Measurements from ENCODE around the gene ABCC4.
"Not testable (repeated sequence)": the region's sequence is repeated elsewhere in the genome, so short reads cannot be mapped to it uniquely, and the experiment has no call there.

Gene ABCC4

DNA sequence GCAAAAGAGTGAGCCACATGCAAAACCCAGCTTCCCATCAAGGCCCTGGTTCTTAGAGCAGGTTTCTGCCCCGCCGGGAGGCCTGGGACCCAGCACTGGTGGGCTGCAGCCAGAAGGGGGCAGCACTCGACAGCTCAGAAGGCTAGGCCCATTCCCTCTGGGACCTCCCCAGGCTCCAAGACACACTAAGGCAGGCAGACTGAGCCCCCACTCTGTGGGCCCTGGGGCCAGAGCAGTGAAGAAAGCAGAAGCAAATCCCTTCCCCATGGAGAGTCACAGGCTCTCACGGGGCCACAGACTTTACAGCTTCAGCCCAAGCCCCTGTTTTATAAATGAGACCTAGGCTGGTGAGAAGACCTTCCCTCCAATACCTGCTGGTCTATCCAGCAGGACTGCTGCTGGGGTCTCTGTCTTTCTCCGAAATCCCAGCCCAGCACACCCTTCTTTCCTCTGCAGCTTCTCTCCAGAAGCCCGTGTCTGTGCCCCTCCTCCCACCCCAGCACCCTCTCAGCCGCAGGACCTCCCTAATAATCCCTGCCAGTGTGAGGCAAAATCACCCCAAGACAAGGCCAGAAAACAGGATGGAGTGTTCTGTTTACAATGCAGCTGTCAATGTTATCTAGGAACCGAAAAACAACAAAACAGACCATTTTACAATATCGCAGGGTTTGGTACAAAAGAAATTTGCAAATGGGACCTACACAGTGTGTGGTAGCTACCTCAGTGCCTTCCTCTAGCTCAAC, 109.3 kb downstream of the ABCC4 start:
- DNase-seq = peak; percentile 60

DNA sequence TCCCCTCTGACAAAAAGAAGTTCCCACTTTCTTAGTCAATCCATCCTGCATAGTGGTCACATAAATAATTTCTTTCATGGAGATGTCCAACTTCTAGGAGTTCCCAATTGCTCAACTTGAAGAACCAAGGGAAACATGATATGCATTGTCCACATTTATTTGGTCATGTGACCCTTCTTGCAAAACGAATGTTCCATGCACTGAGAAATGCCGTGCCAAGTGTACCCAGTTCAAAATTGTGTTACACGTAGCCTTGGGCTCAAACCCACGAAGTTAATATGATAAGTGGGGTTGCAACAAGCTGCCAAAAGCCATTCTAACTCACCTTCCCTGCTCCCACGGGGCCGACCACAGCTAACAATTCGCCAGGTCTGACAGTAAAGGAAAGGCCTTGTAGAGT, 113.1 kb downstream of the ABCC4 start:
- DNase-seq = no peak

DNA sequence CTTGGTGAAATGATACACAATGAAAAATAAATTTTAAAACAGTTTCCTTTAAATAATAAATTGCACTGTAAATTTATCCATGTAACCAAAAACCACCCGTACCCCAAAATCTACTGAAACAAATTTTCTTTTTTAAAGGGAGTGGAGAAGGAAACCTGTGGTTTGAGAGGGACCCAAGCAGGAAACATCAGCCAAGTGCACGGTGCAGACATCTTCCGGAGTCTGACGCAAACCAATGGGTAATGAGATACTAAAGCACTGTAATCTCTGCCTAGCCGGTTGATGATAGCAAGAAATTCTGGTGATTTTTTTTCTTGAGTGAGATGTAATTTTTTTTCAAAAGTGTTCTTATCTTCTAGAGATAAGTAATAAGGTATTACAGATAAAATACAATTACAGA, 115.4 kb downstream of the ABCC4 start:
- DNase-seq = peak; percentile 34

GRCh38 chr13:95185311-95185710, 115.9 kb downstream of the ABCC4 start:
- DNase-seq = no peak

GRCh38 chr13:95184317-95184716, 116.9 kb downstream of the ABCC4 start:
- DNase-seq = no peak

- DNase-seq = no peak
Measured at GRCh38 chr13:95182570-95183265, 118.5 kb downstream of the ABCC4 start.

GRCh38 chr13:95181586-95181985, 119.7 kb downstream of the ABCC4 start:
- no peak for DNase-seq

DNA sequence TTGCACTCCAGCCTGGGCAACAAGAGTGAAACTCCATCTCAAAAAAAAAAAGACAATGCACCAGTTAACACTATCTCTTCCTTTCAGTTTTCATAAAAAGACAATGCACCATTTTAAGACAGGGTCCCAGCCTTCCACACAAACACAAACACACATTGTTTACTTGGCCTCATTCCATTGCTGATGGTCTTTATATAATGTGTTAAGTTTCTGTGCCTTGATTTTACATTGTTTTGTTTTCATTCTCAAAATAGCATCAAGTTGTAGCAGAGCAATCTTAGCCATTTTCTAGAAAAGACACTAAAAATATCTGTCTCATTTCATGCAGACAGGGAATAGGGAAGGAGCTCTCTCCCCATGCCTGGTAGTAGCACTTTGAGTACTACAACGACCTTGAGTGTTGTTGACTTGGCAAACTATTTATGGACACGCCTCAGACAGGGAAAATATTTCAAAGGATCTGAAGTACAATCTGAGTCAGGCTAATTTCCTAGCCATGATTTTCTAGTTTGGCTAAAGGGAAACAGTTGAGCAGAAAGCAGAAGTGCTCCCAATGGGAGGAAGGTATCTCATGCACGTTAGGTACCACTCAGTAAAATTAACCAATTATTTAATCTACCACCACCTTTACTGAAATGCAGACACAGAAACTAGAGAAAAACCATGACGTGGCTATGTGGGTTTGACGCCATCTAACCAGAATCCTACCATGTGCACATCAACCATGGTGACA, 120.6 kb downstream of the ABCC4 start:
- no peak for DNase-seq

GRCh38 chr13:95176611-95177259, 124.5 kb downstream of the ABCC4 start:
- DNase-seq = no peak

DNA sequence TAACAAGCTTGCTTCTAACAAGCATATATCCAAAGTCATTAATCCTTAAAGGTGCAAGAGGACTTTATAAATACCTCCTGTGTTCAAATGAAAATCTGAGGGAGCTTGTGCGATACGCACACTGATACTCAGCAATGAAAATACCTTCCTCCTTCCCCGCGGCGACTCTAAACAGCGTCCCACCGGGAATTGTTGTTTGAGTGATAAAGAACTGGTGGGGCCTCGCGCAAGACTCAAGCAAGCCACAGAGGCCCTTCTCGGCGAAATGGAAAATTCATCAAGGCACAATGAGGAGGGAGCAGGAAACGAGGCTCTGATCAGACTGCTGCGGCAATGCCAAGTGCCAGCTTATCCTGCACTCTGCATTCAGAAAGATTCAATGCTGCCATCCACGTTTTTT, 126.7 kb downstream of the ABCC4 start:
- DNase-seq = no peak

DNA sequence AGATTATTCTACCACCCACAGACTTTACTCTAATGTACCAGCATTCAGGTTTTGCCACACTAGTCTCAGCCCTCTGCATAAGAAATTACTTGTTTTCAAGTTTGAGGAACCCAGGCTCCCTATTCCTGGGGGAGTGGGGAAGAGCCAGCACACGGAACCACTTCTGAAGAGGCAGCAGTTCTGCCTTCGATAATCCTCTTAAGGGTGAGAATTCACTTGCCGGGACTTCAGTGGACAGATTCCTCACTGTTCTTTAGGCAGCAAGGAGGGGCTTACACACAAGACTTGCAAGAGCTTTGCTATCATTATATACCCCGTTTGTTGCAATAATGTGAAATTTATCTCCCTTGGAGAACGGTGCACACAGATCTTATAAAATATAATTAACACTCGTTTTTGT, 133.1 kb downstream of the ABCC4 start:
- no peak for DNase-seq

DNA sequence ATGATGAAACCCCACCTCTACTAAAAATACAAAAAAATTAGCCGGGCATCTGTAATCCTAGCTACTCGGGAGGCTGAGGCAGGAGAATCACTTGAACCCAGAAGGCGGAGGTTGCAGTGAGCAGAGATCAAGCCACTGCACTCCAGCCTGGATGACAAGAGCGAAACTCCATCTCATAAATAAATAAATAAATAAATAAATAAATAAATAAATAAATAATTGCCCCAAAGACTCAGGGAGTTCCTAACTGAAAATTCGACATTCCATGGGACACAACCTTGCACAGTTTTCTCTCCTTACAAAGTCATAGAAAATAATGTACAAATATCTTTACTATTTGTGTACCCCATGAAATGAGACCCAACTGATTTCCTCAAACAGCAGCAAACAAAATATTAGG, 134.2 kb downstream of the ABCC4 start:
- not testable (repeated sequence) for DNase-seq

GRCh38 chr13:95164830-95165229, 136.4 kb downstream of the ABCC4 start:
- DNase-seq = no peak

GRCh38 chr13:95160112-95160906, 140.9 kb downstream of the ABCC4 start:
- no peak for DNase-seq

- DNase-seq = no peak
Measured at GRCh38 chr13:95159458-95159857, 141.8 kb downstream of the ABCC4 start.

- DNase-seq = no peak
Measured at GRCh38 chr13:95156208-95156607, 145.0 kb downstream of the ABCC4 start.

- no peak for DNase-seq
Measured at GRCh38 chr13:95155504-95155903, 145.7 kb downstream of the ABCC4 start.

- DNase-seq = no peak
Measured at GRCh38 chr13:95155093-95155492, 146.2 kb downstream of the ABCC4 start.

GRCh38 chr13:95154413-95154886, 146.8 kb downstream of the ABCC4 start:
- DNase-seq = no peak

- DNase-seq = no peak
Measured at GRCh38 chr13:95153647-95154412, 147.4 kb downstream of the ABCC4 start.

DNA sequence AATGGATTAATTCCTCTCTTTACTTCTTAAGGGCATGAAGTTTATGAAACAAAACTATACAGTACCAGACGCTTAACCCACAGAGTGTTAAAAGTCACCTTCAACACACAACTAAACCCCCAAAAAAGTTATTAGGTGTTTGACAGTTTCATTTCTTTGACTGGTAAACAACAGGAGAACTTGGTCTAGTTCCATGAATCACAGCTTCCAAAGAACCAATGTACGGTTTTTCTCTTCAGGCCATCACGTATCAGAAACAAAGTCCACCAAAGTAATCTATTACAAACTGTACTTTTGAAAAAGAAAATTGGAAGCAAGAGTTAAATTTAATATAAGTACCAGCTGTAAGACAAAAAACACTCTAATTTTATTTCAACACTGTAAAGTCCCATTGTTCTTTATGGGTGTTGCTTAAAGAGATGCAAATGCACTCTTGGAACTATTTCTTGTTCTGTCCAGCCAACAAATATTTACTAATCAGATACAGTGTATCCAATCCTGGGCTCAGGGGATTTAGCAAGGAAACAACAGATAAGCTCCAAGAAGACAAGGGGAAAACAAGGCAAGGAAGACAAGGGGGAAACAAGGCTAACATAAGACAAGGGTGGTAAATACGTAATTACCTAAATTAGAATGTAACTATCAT, 149.2 kb downstream of the ABCC4 start:
- no peak for DNase-seq
